SK-N-SH treated with all-trans-retinoic acid at 6 μM for 48 hours (cell line): ENCODE measurements around the gene TUBA3E.
"Not testable (repeated sequence)": the region's sequence is repeated elsewhere in the genome, so short reads cannot be mapped to it uniquely, and the experiment has no call there.

ENCODE experiments used
- CREB5 ChIP-seq: fragments of 250-450 bp; sonication (Bioruptor Pico); IDR thresholded peaks from 2 replicates; pipeline ENCODE4 v1.5.1; 2020; ENCODE audit warnings: low read depth, mild to moderate bottlenecking, moderate library complexity
- PATZ1 ChIP-seq: fragments of 250-450 bp; sonication (Bioruptor Pico); IDR thresholded peaks from 2 replicates; pipeline ENCODE4 v1.8.0; 2020; ENCODE audit warnings: mild to moderate bottlenecking, moderate library complexity, borderline replicate concordance
- POU6F1 ChIP-seq: fragments of 250-450 bp; sonication (Bioruptor Pico); IDR thresholded peaks from 2 replicates; pipeline ENCODE4 v1.8.0; 2021; ENCODE audit warnings: low read depth, mild to moderate bottlenecking, moderate library complexity, borderline replicate concordance
- ZC3H10 ChIP-seq: fragments of 250-450 bp; sonication (Bioruptor Pico); IDR thresholded peaks from 2 replicates; pipeline ENCODE4 v1.5.1; 2021; ENCODE audit warnings: mild to moderate bottlenecking, moderate library complexity
- ZFP3 ChIP-seq: fragments of 250-450 bp; sonication (Bioruptor Pico); IDR thresholded peaks from 2 replicates; pipeline ENCODE4 v1.5.0; 2020; ENCODE audit warnings: mild to moderate bottlenecking, moderate library complexity
- ZFP30 ChIP-seq: fragments of 450-650 bp; formaldehyde crosslinking; IDR thresholded peaks from 2 replicates; pipeline ENCODE4 v1.5.0; 2022; ENCODE audit warnings: mild to moderate bottlenecking, moderate library complexity
- ZNF8 ChIP-seq: fragments of 450-650 bp; formaldehyde crosslinking; IDR thresholded peaks from 2 replicates; pipeline ENCODE4 v1.5.0; 2020; ENCODE audit warnings: mild to moderate bottlenecking, moderate library complexity

- not testable (repeated sequence) for TF ChIP-seq PATZ1; ZFP3; ZNF8 (CRISPR knock-in tag); POU6F1 (CRISPR knock-in tag); CREB5; ZC3H10 (CRISPR knock-in tag); ZFP30 (CRISPR knock-in tag)
Observed at GRCh38 chr2:130193824-130194223, 4.4 kb downstream of the TUBA3E start.
